GM12878 (cell line): Measurements from ENCODE around the gene RORB. TPM values are rescaled to one million over a fixed set of nuclear protein-coding genes. Genes with fewer than 3 reads are reported as not detected.

Experiments
- ATAC-seq: fragments of 200-7000 bp; cut with Tn5 transposase; 3 replicates; pipeline ENCODE4 v1.9.1; 2020; ENCODE audit warnings: mild to moderate bottlenecking, moderate library complexity
- BruUV-seq: library from RNA; stranded (reverse); fragments of 400-500 nt; replicated peaks from 2 replicates; lab custom pipeline; 2021; lab: Mats Ljungman, UMichigan
- CTCF ChIA-PET: fragments of 300-600 bp; sonication (Branson Sonifier 250); formaldehyde crosslinking; extraction: SDS; loops from one replicate; lab custom pipeline; 2021; ENCODE audit warnings: inconsistent platforms; lab: Yijun Ruan, JAX
- POLR2A ChIA-PET: fragments of 350-600 bp; formaldehyde crosslinking; extraction: SDS; loops from one replicate; lab custom pipeline; 2021; ENCODE audit warnings: inconsistent platforms; lab: Charles Lee
- RAD21 ChIA-PET: fragments of 300-600 bp; sonication (Branson Sonifier 250); formaldehyde crosslinking; loops from one replicate; lab custom pipeline; 2023; ENCODE audit warnings: antibody characterized with exemption; ENCODE audit not compliant: unreplicated experiment; lab: Charles Lee
- SMC1A ChIA-PET: fragments of 300-600 bp; sonication (Branson Sonifier 250); formaldehyde crosslinking; loops from one replicate; lab custom pipeline; 2023; ENCODE audit not compliant: unreplicated experiment, uncharacterized antibody; lab: Charles Lee
- DNase-seq: peaks from one replicate; pipeline ENCODE4 v3.0.0-alpha.2; 2011; ENCODE audit warnings: low read depth, low spot score
- FAIRE-seq: peaks from 3 replicates; lab custom pipeline; 2011; peaks lifted over from hg19 to GRCh38; lab: Jason Lieb, UNC
- H2AFZ ChIP-seq: 2 replicates; pipeline ENCODE4 v1.6.0; 2011; ENCODE audit warnings: low read depth, low read length, control low read depth; ENCODE audit not compliant: control insufficient read depth
- H3K27ac ChIP-seq: 2 replicates; pipeline ENCODE4 v1.5.1; 2011; ENCODE audit warnings: control low read depth; ENCODE audit not compliant: control insufficient read depth, insufficient read depth
- H3K27me3 ChIP-seq, 2 experiments: replicated peaks in 1 of 2; 2 replicates each; pipeline versions ENCODE4 v1.6.0 to v1.6.1; 2011; ENCODE audit warnings: low read length in 1 of 2; ENCODE audit not compliant: control insufficient read depth in 2 of 2, insufficient read depth in 2 of 2
- H3K36me3 ChIP-seq, 2 experiments: 2 replicates each; pipeline ENCODE4 v1.5.1; 2011; ENCODE audit warnings: low read length in 1 of 2; ENCODE audit not compliant: control insufficient read depth in 2 of 2, insufficient read depth in 2 of 2
- H3K4me1 ChIP-seq: 2 replicates; pipeline ENCODE4 v1.6.1; 2011; ENCODE audit warnings: mild to moderate bottlenecking, low read length, moderate library complexity, mixed read lengths; ENCODE audit not compliant: control insufficient read depth, insufficient read depth
- H3K4me2 ChIP-seq: 2 replicates; pipeline ENCODE4 v1.6.0; 2011; ENCODE audit warnings: control low read depth; ENCODE audit not compliant: control insufficient read depth, insufficient read depth
- H3K4me3 ChIP-seq: fragments of 200-600 bp; sonication (generic); 2 replicates; pipeline ENCODE4 v1.5.1; 2016
- H3K79me2 ChIP-seq: 2 replicates; pipeline ENCODE4 v1.6.0; 2011; ENCODE audit warnings: low read length; ENCODE audit not compliant: control insufficient read depth, insufficient read depth
- H3K9ac ChIP-seq: 2 replicates; pipeline ENCODE4 v1.8.0; 2011; ENCODE audit warnings: low read length, control low read depth, mixed read lengths; ENCODE audit not compliant: control insufficient read depth, insufficient read depth
- H3K9me3 ChIP-seq: replicated peaks from 3 replicates; pipeline ENCODE4 v1.5.1; 2011; ENCODE audit warnings: mild to moderate bottlenecking, low read length; ENCODE audit not compliant: control insufficient read depth, insufficient read depth
- H4K20me1 ChIP-seq: 2 replicates; pipeline ENCODE4 v1.6.0; 2011; ENCODE audit not compliant: control insufficient read depth, insufficient read depth
- BCL11A ChIP-seq: IDR thresholded peaks from 2 replicates; pipeline ENCODE4 v1.6.1; 2011; ENCODE audit warnings: low read depth, low read length
- CTCF ChIP-seq, 3 experiments: IDR thresholded peaks in 2 of 3; conservative IDR thresholded peaks in 1 of 3; 2 replicates each; pipeline ENCODE4 v1.5.1; 2011; ENCODE audit warnings: low read depth in 3 of 3, low read length in 3 of 3, mild to moderate bottlenecking in 3 of 3, control low read depth in 2 of 3, moderate library complexity in 2 of 3, inconsistent platforms in 1 of 3, mixed read lengths in 1 of 3; ENCODE audit not compliant: control insufficient read depth in 2 of 3, insufficient read depth in 1 of 3; ENCODE audit errors: extremely low read depth in 1 of 3
- ESRRA ChIP-seq: IDR thresholded peaks from 2 replicates; pipeline ENCODE4 v1.6.1; 2012; ENCODE audit warnings: mild to moderate bottlenecking, low read length, improper control_type of control experiment
- FOXK2 ChIP-seq: fragments of 450-650 bp; IDR thresholded peaks from 2 replicates; pipeline ENCODE4 v1.6.1; 2017; ENCODE audit warnings: mild to moderate bottlenecking, moderate library complexity
- GABPA ChIP-seq: IDR thresholded peaks from 2 replicates; pipeline ENCODE4 v1.6.1; 2014; ENCODE audit warnings: antibody characterized with exemption, low read depth, mild to moderate bottlenecking, inconsistent platforms
- IRF3 ChIP-seq: fragments of 450-650 bp; IDR thresholded peaks from 2 replicates; pipeline ENCODE4 v1.6.1; 2014; ENCODE audit warnings: mild to moderate bottlenecking
- KAT2A ChIP-seq: conservative IDR thresholded peaks from 2 replicates; pipeline ENCODE4 v1.6.1; 2011; ENCODE audit warnings: low read depth, low read length; ENCODE audit not compliant: control insufficient read depth
- POLR2A ChIP-seq: IDR thresholded peaks from 2 replicates; pipeline ENCODE4 v1.6.1; 2011; ENCODE audit warnings: low read depth, mild to moderate bottlenecking, low read length
- RAD51 ChIP-seq: fragments of 450-650 bp; IDR thresholded peaks from 2 replicates; pipeline ENCODE4 v1.6.1; 2016; ENCODE audit warnings: moderate library complexity, mild to moderate bottlenecking, inconsistent platforms
- SMAD1 ChIP-seq: fragments of 450-650 bp; IDR thresholded peaks from 2 replicates; pipeline ENCODE4 v1.6.1; 2018; ENCODE audit warnings: mild to moderate bottlenecking, low read depth; ENCODE audit not compliant: partially characterized antibody
- ZNF207 ChIP-seq: fragments of 450-650 bp; IDR thresholded peaks from 2 replicates; pipeline ENCODE4 v1.6.1; 2014; ENCODE audit warnings: antibody characterized with exemption, mild to moderate bottlenecking, borderline replicate concordance
- ZNF622 ChIP-seq: fragments of 450-650 bp; IDR thresholded peaks from 2 replicates; pipeline ENCODE4 v1.6.1; 2017; ENCODE audit warnings: mild to moderate bottlenecking, inconsistent platforms
- WGBS: methylation state at CpG from one replicate; pipeline ENCODE4 v1.1.6; 2016; ENCODE audit warnings: low lambda C conversion rate; ENCODE audit not compliant: insufficient replicate concordance, insufficient coverage; ENCODE audit errors: missing lambda C conversion rate; 5-methylcytosine and 5-hydroxymethylcytosine counted together
- in situ Hi-C: fragments of 300-500 bp; cut with MboI; formaldehyde crosslinking; loops from 9 replicates; pipeline ENCODE4 v1.14.3; 2018; ENCODE audit warnings: mixed read lengths
- intact Hi-C: fragments of 100-400 bp; cut with micrococcal nuclease; formaldehyde crosslinking; loops from one replicate; pipeline ENCODE4 v1.14.2; 2022; ENCODE audit not compliant: unreplicated experiment
- polyA plus RNA-seq, 11 experiments: library from polyadenylated mRNA; depleted of rRNA in 4 of 11; unstranded in 6 of 11; stranded (reverse) in 5 of 11; fragments of >200 nt; fragmentation: Nextera tagmentation in 4 of 11; fragmentation: Illumina TruSeq in 1 of 11; extraction: Ambion mirVana in 4 of 11; extraction: Trizol in 1 of 11; gene quantifications; 1 replicate in 1 of 11; 2 replicates in 10 of 11; pipeline versions ENCODE4 v1.2.1 to v1.2.3, GENCODE V29; 2011 to 2016; ENCODE audit warnings: inconsistent platforms in 2 of 11, missing spikeins in 2 of 11, low read depth in 1 of 11
- total RNA-seq, 4 experiments: library from RNA; depleted of rRNA in 3 of 4; stranded (reverse); fragments of >200 nt in 3 of 4; fragmentation: Illumina TruSeq in 1 of 4; extraction: Trizol in 1 of 4; gene quantifications; 2 replicates each; pipeline versions ENCODE4 v1.2.1 to v1.2.3, GENCODE V29; 2013 to 2021
- TF ChIP-seq, protein P1 (sequence below): fragments of 150-350 bp; IDR thresholded peaks from 2 replicates; pipeline ENCODE4 v1.6.1; 2014; ENCODE audit warnings: mild to moderate bottlenecking, low read depth, low read length
- TF ChIP-seq, protein P2 (sequence below): IDR thresholded peaks from 2 replicates; pipeline ENCODE4 v1.6.1; 2012; ENCODE audit warnings: low read depth, low read length, improper control_type of control experiment

The RORB gene
- total and polyA plus RNA-seq, 10 of the 15 experiments (the other 5 are each of a cell fraction or from before 2014, with no cell fraction given): under 0.01 to 0.01 TPM; not detected in 8

DNA sequence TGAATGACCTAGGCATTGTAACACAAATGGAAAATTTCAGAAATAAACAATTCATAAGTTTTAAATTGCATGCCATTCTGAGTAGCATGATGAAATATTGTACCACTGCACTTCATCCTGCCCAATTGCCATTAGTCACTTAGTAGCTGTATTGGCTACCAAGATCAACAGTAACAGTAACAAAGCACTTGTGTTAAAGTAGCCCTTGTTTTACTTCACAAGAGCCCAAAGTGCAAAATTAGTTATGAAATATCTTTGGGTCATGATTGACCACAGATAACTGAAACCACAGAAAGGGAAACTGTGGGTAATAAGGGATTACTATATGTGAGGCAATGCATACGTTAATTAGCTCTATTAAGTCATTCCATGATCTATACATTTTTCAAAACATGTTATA is 33.3 kb upstream of the RORB start (continued):
- TF ChIP-seq, protein P1, sequence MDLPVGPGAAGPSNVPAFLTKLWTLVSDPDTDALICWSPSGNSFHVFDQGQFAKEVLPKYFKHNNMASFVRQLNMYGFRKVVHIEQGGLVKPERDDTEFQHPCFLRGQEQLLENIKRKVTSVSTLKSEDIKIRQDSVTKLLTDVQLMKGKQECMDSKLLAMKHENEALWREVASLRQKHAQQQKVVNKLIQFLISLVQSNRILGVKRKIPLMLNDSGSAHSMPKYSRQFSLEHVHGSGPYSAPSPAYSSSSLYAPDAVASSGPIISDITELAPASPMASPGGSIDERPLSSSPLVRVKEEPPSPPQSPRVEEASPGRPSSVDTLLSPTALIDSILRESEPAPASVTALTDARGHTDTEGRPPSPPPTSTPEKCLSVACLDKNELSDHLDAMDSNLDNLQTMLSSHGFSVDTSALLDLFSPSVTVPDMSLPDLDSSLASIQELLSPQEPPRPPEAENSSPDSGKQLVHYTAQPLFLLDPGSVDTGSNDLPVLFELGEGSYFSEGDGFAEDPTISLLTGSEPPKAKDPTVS: no peak
- no peak for TF ChIP-seq GABPA
- TF ChIP-seq IRF3: no peak
- no peak for TF ChIP-seq CTCF (IDR thresholded peaks at IDR 0.05 in 2 of 3, conservative IDR thresholded peaks at IDR 0.05 in 1 of 3; ENCODE audit: control insufficient read depth in 2 of 3, extremely low read depth in 1 of 3, insufficient read depth in 1 of 3, low read depth in 3 of 3, low read length in 3 of 3)
- no peak for TF ChIP-seq ZNF207
- no peak for TF ChIP-seq BCL11A
- TF ChIP-seq ZNF622: no peak
- TF ChIP-seq SMAD1: no peak

GRCh38 chr9:74478606-74479005 is 18.5 kb upstream of the RORB start:
- FAIRE-seq: no peak
- DNase-seq: no peak
- Histone ChIP-seq H3K9ac (no peak overlapping the region), H3K4me3 (no peak overlapping the region), H2AFZ (no peak overlapping the region), H3K9me3 (no peaks in the 10 kb centered on the region), H3K4me2 (no peak overlapping the region), H4K20me1 (no peaks in the 10 kb centered on the region), H3K4me1 (no peaks in the 10 kb centered on the region), H3K27me3 (no peaks in the 10 kb centered on the region), H3K27ac (no peak overlapping the region), H3K79me2 (no peaks in the 10 kb centered on the region), H3K36me3 (no peaks in the 10 kb centered on the region)
- ChIA-PET SMC1A (no interaction called here), RAD21 (no interaction called here), POLR2A (no interaction called here), CTCF (no interaction called here)
- TF ChIP-seq FOXK2: no peak
- no peak for TF ChIP-seq RAD51
- TF ChIP-seq, protein P1: no peak
- TF ChIP-seq POLR2A: no peak
- no peak for TF ChIP-seq KAT2A
- TF ChIP-seq ESRRA: no peak
- TF ChIP-seq, protein P2, sequence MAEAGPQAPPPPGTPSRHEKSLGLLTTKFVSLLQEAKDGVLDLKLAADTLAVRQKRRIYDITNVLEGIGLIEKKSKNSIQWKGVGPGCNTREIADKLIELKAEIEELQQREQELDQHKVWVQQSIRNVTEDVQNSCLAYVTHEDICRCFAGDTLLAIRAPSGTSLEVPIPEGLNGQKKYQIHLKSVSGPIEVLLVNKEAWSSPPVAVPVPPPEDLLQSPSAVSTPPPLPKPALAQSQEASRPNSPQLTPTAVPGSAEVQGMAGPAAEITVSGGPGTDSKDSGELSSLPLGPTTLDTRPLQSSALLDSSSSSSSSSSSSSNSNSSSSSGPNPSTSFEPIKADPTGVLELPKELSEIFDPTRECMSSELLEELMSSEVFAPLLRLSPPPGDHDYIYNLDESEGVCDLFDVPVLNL: no peak
- BruUV-seq: no TSS peak
- no peak for ATAC-seq
- in situ Hi-C loops: no loop called here
- WGBS: 59% methylated on average over 6 of the region's 6 CpGs
- intact Hi-C loops: no loop called here
